T-helper 1 cell treated with Interleukin-12 subunit alpha and Interleukin-12 subunit beta and Interleukin-4 antibody, amounts not matched to agents 30 μg/mL and 1 μg/mL, for 36 hours (primary cell): ENCODE data around the gene FANCL.
"Not testable (repeated sequence)": the region's sequence is repeated elsewhere in the genome, so short reads cannot be mapped to it uniquely, and the experiment has no call there.

Experiments
- H3K27ac Mint-ChIP-seq: one replicate; pipeline ENCODE4 v1.8.0; 2021; ENCODE audit warnings: mild to moderate bottlenecking, mixed read lengths
- H3K27me3 Mint-ChIP-seq: one replicate; pipeline ENCODE4 v1.8.0; 2021; ENCODE audit warnings: low read depth, mixed read lengths
- H3K36me3 Mint-ChIP-seq: one replicate; pipeline ENCODE4 v1.8.0; 2021; ENCODE audit warnings: low read depth, mixed read lengths
- H3K4me1 Mint-ChIP-seq: one replicate; pipeline ENCODE4 v1.8.0; 2021; ENCODE audit warnings: low read depth, mixed read lengths
- H3K4me3 Mint-ChIP-seq: one replicate; pipeline ENCODE4 v1.8.0; 2021; ENCODE audit warnings: mild to moderate bottlenecking, moderate library complexity, mixed read lengths
- H3K9me3 Mint-ChIP-seq: one replicate; pipeline ENCODE4 v1.8.0; 2021; ENCODE audit warnings: mixed read lengths

The FANCL gene

DNA sequence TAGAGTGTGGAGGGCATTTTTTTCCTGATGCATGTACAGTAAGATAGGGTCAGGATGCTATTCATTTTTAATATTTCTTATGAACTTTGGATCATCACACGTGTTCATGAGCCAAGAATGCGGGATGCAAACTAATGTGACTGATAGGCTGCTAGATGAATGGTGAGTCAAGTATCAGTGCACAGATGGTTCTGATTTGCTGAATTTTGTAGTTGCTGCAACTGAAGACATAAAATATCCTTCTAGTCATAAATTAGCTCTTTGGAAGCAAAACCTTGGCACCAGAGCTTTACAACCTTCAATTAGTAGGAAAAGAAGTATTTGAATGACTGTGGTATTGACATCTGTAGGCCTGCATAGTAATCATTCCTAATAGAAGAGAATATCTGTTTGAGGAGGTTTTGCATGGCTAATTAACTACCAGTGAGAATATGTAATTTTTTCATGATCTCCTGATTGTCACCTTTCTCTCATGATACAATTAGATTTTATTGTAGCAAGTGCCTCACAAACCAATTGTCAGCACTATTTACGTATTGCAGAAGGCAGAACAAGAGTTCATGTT is 100.5 kb downstream of the FANCL start:
- no peaks in the 10 kb centered on the region for H3K27me3 Mint-ChIP-seq
- H3K27ac Mint-ChIP-seq: no peak overlapping the region
- peaks cover 11% of the 10 kb centered on the region for H3K36me3 Mint-ChIP-seq
- no peaks in the 10 kb centered on the region for H3K9me3 Mint-ChIP-seq
- H3K4me3 Mint-ChIP-seq: no peak overlapping the region
- H3K4me1 Mint-ChIP-seq: peaks cover 1% of the 10 kb centered on the region

DNA sequence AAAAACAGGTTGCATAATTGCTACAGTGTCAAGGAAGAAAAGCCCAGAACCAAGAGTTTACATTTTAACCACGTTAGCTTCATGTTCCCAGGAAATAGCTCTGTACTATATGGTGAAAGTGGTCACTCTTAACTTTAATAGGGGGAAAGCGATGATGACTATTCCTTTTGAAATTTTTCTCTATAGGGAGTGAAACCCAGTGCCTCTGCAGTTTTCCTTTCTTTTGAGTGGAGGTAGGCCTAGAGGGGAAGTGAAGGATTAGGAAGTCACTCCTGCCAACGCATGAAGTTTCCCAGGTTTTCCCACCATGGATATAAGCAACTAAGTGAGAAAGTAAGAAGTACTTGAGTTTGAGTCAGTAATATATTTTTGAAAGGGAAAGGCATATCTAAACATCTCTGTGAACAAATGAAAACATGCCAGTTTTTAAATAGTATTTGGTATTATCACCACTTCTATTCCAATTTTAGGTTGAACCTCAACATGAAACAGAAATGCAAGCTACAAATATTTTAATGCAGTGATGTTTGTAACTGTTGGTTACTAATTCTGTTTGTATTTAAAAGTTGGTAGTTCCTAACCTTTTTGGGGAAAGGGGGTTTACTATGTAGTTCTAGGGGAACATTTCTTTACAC is 102.6 kb downstream of the FANCL start:
- H3K27ac Mint-ChIP-seq: no peak overlapping the region
- H3K4me1 Mint-ChIP-seq: no peaks in the 10 kb centered on the region
- H3K9me3 Mint-ChIP-seq: no peaks in the 10 kb centered on the region
- H3K36me3 Mint-ChIP-seq: peaks cover 1% of the 10 kb centered on the region
- H3K4me3 Mint-ChIP-seq: no peak overlapping the region
- H3K27me3 Mint-ChIP-seq: no peaks in the 10 kb centered on the region

DNA sequence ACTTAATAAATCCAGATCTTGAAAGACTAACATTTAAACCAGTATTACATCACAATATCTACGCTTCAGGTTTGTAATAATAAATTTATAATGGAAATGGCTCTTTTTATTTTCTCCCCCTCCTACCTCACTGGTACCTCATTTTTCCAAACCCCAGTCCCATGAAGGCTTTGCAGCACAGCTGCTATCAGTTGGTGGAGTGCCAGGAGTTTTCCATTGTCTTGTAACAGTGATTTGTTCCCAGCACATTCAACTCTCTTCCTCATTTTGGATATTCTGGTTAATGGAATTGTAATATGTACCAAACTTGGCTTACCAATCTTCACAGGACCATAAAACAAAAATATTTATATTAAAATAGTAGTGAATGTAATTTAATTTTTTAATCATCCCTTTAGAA is 103.3 kb downstream of the FANCL start:
- Mint-ChIP-seq H3K9me3 (no peaks in the 10 kb centered on the region), H3K4me1 (no peaks in the 10 kb centered on the region), H3K4me3 (no peak overlapping the region), H3K27ac (no peak overlapping the region), H3K27me3 (no peaks in the 10 kb centered on the region), H3K36me3 (peaks cover 1% of the 10 kb centered on the region)

DNA sequence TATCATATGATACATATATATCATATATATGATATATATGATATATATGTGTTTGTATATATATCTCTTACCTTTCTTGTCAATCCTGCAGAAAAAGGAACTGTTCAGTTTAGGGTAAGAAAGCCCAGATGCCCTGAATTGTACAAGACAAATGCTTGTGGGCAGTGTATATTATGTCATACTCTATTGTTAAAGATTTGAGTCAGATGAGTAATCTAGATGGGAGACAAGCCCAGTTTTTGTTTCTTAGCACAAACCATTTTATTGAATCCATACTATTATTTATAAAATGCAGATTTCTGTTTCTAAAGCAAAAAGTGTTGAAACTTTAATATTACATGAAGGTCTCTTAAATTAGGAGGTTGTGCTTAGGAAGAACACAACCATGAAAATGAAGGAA is 103.9 kb downstream of the FANCL start:
- Mint-ChIP-seq H3K4me1 (no peaks in the 10 kb centered on the region), H3K27ac (no peak overlapping the region), H3K9me3 (no peaks in the 10 kb centered on the region), H3K36me3 (peaks cover 4% of the 10 kb centered on the region), H3K27me3 (no peaks in the 10 kb centered on the region), H3K4me3 (no peak overlapping the region)

DNA sequence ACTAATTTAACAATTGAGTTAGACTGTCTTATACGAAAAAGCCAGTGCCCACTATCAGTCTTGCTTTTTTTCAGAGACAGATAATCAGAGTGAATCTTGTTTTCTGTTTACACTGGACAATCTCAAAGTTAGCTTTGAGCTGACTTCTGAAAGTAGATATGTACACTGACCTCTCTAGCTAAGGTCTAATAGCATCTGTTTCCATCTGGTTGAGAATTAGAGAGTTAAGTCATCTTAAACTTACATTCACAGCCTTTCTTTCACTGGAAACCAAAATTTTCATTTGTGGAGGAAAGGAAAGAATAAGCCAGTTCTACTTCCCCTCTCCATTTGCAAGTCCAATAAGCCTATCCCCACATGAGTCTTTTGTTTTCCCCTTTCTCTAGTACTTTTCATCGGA is 105.3 kb downstream of the FANCL start:
- Mint-ChIP-seq H3K36me3 (peaks cover 6% of the 10 kb centered on the region), H3K4me3 (no peak overlapping the region), H3K27me3 (no peaks in the 10 kb centered on the region), H3K4me1 (no peaks in the 10 kb centered on the region), H3K27ac (no peak overlapping the region), H3K9me3 (no peaks in the 10 kb centered on the region)

DNA sequence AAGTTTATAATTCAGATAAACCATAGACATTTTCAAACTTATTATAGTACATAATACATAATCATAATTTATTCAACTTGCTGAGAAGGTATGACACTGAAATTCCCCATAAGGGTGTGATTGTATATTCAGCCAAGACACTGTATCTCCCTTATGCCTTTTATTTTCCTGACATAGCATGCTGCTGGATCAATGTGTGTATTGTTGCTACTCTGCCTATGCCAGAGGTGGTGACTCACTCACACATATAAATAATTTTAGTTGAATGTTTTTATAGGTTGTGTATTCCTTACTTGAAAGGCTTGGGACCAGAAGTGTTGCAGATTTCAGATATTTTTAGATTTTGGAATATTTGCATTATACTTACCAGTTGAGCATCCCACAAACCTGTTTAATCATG is 107.7 kb downstream of the FANCL start:
- Mint-ChIP-seq H3K4me1 (no peaks in the 10 kb centered on the region), H3K9me3 (no peaks in the 10 kb centered on the region), H3K36me3 (peaks cover 6% of the 10 kb centered on the region), H3K27me3 (no peaks in the 10 kb centered on the region), H3K4me3 (no peak overlapping the region), H3K27ac (no peak overlapping the region)

DNA sequence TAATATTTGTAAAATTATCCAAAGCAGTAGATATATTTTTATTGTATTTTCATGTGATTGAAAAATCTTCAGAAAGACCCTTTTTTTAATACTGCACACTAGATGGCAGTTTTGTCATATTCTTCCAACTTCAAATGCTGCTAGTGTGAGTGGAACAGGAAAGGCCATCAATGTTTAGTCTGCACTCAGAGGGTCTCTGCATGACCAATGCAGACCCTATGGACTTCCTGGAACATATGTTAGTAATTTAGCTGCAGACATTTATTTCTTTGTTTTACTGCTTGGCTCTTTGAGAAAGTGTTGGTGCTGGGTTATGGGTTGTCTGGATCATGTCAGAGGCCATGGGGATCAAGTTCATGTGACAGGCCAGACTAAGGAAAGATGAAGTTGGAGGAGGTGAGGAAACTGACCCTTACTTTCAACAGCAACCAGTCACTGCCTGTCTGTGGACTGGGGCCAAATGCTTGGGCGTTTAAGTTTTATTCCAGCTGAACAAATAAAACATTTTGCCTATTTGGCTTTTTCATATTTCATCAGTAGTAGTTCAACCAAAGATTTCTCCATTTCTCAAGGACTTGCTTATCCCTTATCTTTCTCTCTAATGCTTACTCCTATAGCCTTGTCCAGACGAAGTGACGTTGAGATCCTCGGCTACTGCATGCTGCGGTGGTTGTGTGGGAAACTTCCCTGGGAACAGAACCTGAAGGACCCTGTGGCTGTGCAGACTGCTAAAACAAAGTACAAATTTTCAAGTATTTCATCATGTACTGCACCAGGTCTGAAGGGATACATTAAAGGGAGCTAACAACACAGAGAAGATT is 109.7 kb downstream of the FANCL start:
- H3K4me3 Mint-ChIP-seq: no peak overlapping the region
- H3K27me3 Mint-ChIP-seq: no peaks in the 10 kb centered on the region
- peaks cover 4% of the 10 kb centered on the region for H3K36me3 Mint-ChIP-seq
- no peaks in the 10 kb centered on the region for H3K4me1 Mint-ChIP-seq
- H3K27ac Mint-ChIP-seq: no peak overlapping the region
- H3K9me3 Mint-ChIP-seq: no peaks in the 10 kb centered on the region

DNA sequence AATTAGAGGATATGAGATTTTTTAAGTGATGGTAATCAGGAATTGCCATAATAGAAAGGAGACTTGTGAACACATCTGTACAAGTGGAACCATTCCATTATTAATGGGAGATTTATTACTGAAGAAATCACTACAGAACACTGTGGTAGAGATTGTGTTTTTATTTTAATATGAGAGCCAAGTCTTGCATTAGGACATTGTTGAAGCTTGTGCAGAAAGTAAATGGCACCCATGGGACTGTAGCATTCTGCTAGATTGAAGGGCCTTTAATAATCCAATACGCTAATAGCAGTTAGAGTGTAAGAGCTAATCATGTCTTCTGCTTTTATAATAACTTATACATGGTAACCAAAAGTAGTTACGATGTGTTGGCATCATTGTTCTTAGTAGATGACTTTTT is 110.9 kb downstream of the FANCL start:
- H3K9me3 Mint-ChIP-seq: no peaks in the 10 kb centered on the region
- H3K27me3 Mint-ChIP-seq: no peaks in the 10 kb centered on the region
- no peaks in the 10 kb centered on the region for H3K4me1 Mint-ChIP-seq
- no peak overlapping the region for H3K27ac Mint-ChIP-seq
- H3K4me3 Mint-ChIP-seq: no peak overlapping the region
- peaks cover 4% of the 10 kb centered on the region for H3K36me3 Mint-ChIP-seq

DNA sequence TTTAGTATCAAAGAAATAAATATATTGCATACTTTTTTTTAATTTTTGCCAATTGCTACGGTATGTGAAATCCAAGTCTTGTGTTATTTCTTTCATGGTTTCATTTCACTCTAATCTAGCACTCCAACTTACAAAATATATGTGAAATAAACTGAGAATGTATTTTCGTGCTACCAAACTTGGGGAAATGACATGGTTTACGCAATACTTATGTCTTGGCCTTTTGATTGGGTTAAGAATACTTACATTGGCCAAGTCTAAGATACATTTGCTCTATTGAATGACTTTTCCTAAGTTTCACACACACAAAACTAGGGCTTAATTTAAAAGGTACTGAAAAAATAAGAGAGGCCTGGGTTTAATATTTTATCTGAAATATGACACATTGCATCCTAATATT is 114.0 kb downstream of the FANCL start:
- no peaks in the 10 kb centered on the region for H3K9me3 Mint-ChIP-seq

DNA sequence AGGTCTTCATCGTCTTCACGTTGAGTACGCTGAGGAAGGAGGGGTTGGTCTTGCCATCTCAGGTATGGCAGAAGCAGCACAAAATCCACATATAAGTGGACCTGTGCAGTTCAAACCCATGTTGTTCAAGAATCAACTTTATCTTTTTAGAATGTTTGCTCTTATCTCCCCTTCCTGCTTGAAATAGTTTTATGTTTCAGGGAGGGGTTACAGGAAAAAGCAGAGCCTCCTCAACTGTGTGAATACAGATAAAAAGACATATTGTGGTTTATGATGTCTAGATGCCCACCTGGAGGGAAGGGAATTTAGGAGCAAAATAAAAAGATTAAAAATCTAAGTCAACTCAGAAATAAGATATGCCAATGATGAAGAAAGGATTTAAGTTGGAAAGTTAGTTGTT is 118.6 kb downstream of the FANCL start:
- H3K9me3 Mint-ChIP-seq: no peaks in the 10 kb centered on the region

More for the DNA sequence above, 114.0 kb downstream of the FANCL start:
- H3K27ac Mint-ChIP-seq: no peak overlapping the region
- no peak overlapping the region for H3K4me3 Mint-ChIP-seq
- peaks cover 12% of the 10 kb centered on the region for H3K36me3 Mint-ChIP-seq
- H3K4me1 Mint-ChIP-seq: no peaks in the 10 kb centered on the region
- no peaks in the 10 kb centered on the region for H3K27me3 Mint-ChIP-seq

DNA sequence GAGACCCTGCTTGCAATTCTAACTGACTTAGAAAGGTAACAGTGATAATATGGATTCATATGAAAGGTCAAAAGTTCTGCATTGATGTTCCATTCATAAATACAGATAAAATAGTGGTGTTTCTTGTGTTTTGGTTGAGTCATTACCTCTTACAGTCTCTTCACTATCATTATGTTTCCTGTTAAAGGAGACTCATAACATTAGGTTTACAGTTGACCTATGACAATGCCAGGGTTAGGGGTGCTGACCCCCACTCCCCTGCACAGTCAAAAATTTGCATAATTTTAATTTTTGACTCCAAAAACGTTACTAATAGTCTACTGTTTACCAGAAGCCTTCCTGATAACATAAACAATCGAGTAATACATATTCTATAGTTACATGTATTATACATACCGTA is 119.1 kb downstream of the FANCL start:
- Mint-ChIP-seq H3K4me3 (no peak overlapping the region), H3K9me3 (no peaks in the 10 kb centered on the region), H3K36me3 (peaks cover 13% of the 10 kb centered on the region), H3K27me3 (no peaks in the 10 kb centered on the region), H3K4me1 (no peaks in the 10 kb centered on the region), H3K27ac (no peak overlapping the region)

More for the DNA sequence above, 118.6 kb downstream of the FANCL start:
- H3K4me1 Mint-ChIP-seq: no peaks in the 10 kb centered on the region
- no peak overlapping the region for H3K27ac Mint-ChIP-seq
- no peaks in the 10 kb centered on the region for H3K27me3 Mint-ChIP-seq
- peaks cover 13% of the 10 kb centered on the region for H3K36me3 Mint-ChIP-seq
- no peak overlapping the region for H3K4me3 Mint-ChIP-seq

DNA sequence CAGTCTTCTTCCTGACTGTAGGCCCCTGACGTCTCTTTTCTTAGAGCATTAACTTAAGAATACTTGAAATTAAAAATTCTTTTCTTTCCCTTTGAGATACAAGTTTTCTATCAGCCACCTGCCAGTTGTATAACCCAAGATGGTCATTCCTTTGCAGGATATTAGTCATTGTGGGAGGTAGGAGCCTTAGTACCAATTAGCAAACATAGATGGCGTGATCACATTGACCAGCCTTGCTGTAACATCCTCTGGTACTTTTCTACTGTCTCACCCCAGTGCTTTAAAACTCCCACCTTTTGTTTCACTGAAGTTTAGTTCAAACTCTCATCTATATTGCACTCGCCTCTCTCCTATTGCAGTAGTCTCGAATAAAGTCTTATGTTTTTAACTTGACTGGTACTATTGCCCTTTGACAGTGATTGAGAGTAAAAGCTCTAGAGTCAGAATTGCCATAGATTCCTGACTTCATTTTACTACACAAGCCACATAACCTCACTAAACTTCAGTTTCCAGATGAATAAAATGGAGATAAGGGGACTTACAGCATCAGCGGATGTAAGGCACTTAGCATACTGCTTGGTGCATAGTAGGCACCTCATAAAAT is 120.4 kb downstream of the FANCL start:
- Mint-ChIP-seq H3K9me3 (no peaks in the 10 kb centered on the region), H3K27ac (no peak overlapping the region), H3K4me1 (no peaks in the 10 kb centered on the region), H3K27me3 (no peaks in the 10 kb centered on the region), H3K36me3 (peaks cover 13% of the 10 kb centered on the region), H3K4me3 (no peak overlapping the region)

DNA sequence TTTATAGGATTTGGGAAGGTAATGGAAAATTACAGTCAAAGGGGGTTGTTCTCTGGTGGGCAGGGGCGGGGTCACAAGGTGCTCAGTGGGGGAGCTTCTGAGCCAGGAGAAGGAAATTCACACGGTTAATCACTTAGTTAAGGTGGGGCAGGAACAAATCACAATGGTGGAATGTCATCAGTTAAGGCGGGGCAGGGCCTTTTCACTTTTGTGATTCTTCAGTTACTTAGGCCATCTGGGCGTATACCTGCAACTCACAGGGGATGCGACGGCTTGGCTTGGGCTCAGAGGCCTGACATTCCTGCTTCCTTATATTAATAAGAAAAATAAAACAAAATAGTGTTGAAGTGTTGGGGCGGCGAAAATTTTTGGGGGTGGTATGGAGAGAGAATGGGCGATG is 127.6 kb downstream of the FANCL start:
- not testable (repeated sequence) for H3K27ac Mint-ChIP-seq, H3K4me3 Mint-ChIP-seq, H3K4me1 Mint-ChIP-seq, H3K36me3 Mint-ChIP-seq, H3K27me3 Mint-ChIP-seq, H3K9me3 Mint-ChIP-seq

DNA sequence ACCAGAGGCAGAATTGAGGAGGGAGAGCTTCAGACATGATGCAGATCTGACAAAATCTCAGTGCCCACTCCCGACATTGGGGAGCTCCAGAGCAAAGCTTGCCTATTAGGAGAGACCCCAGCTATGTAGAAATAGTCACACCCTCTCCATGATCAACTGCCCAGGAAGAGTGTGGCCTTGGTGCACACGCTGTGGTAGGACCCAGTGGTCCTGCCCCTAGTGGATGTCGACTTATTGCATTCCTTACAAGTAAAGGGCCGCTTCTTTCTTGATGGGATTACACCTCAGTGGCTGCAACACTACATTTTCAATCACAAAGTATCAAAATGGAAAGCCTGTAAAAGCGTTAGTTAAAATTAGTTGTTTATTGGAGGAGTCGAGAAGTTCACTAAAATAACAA is 130.4 kb downstream of the FANCL start:
- H3K4me1 Mint-ChIP-seq: peaks cover 3% of the 10 kb centered on the region
- H3K27ac Mint-ChIP-seq: no peak overlapping the region
- H3K9me3 Mint-ChIP-seq: no peaks in the 10 kb centered on the region
- no peaks in the 10 kb centered on the region for H3K27me3 Mint-ChIP-seq
- no peak overlapping the region for H3K4me3 Mint-ChIP-seq
- H3K36me3 Mint-ChIP-seq: peaks cover 2% of the 10 kb centered on the region

DNA sequence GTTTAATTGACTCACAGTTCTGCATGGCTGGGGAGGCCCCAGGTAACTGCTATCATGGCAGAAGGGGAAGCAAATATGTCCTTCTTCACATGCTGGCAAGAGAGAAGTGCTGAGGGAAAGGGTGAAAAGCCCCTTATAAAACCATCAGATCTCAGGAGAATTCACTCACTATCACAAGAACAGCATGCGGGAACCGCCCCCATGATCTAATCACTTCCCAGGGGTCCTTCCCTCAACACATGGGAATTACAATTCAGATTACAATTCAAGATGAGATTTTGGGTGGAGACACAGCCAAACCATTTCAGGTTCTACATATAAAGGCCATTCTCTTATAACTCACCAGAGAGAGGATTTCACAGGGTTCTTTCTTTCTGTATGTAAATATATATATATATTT is 131.6 kb downstream of the FANCL start:
- Mint-ChIP-seq H3K27ac (no peak overlapping the region), H3K4me1 (peaks cover 3% of the 10 kb centered on the region), H3K27me3 (no peaks in the 10 kb centered on the region), H3K4me3 (no peak overlapping the region), H3K9me3 (no peaks in the 10 kb centered on the region), H3K36me3 (peaks cover 2% of the 10 kb centered on the region)
